Measurements from ENCODE around the gene CCDC136. TPM values are rescaled to one million over a fixed set of nuclear protein-coding genes. Genes with fewer than 3 reads are reported as not detected.

CCDC136 gene
- total RNA-seq, 2 experiments from 2014 or later, result 11.7 to 33.5 TPM

- Histone ChIP-seq H3K4me3 (ENCODE audit: low read depth, low read length, poor library complexity, severe bottlenecking) (no peak overlapping the region), H3K79me2 (ENCODE audit: insufficient read depth, low read depth, low read length) (no peaks in the 10 kb centered on the region), H3K9me3 (ENCODE audit: low read length) (no peaks in the 10 kb centered on the region), H3K27ac (ENCODE audit: low read depth, low read length, poor library complexity, severe bottlenecking) (no peak overlapping the region), H3K4me2 (ENCODE audit: low read length) (no peak overlapping the region), H3K36me3 (ENCODE audit: insufficient read depth, low read length) (no peaks in the 10 kb centered on the region), H3K4me1 (ENCODE audit: insufficient read depth, low read length, poor library complexity, severe bottlenecking) (peaks cover 14% of the 10 kb centered on the region), H2AFZ (ENCODE audit: low read length) (no peak overlapping the region), H3K9me2 (ENCODE audit: insufficient read depth, low read length) (no peaks in the 10 kb centered on the region), H4K20me1 (ENCODE audit: insufficient read depth, low read length) (no peaks in the 10 kb centered on the region)
- POLR2A ChIA-PET, result interaction anchor here (0.6 to 1.2 kb wide), 3 partner anchors 173 to 248 kb away, joined by 3 to 8 read pairs (median 3); no protein-coding TSS in a partner anchor
- intact Hi-C loops (cut with micrococcal nuclease; ENCODE audit: unreplicated experiment), result no loop called here
- no peak for DNase-seq (ENCODE audit: low spot score)
- CTCF ChIA-PET (ENCODE audit: unreplicated experiment), result no interaction called here
- TF ChIP-seq CTCF (conservative IDR thresholded peaks at IDR 0.05; ENCODE audit: low read length) (no peak), EZH2phosphoT487 (IDR thresholded peaks at IDR 0.05; ENCODE audit: borderline replicate concordance, low read depth, low read length) (no peak)
- BruUV-seq (replicated peaks), result no TSS peak
Observed at GRCh38 chr7:128833148-128833945, 41.6 kb downstream of the CCDC136 start.

- no TSS peak for BruUV-seq (replicated peaks)
- intact Hi-C loops (cut with micrococcal nuclease; ENCODE audit: unreplicated experiment), result no loop called here
- no peak overlapping the region for H2AFZ ChIP-seq (ENCODE audit: low read length)
- H3K36me3 ChIP-seq (ENCODE audit: insufficient read depth, low read length), result no peaks in the 10 kb centered on the region
- CTCF ChIA-PET (ENCODE audit: unreplicated experiment), result no interaction called here
- H3K4me3 ChIP-seq (ENCODE audit: low read depth, low read length, poor library complexity, severe bottlenecking), result no peak overlapping the region
- no peaks in the 10 kb centered on the region for H3K9me3 ChIP-seq (ENCODE audit: low read length)
- H4K20me1 ChIP-seq (ENCODE audit: insufficient read depth, low read length), result no peaks in the 10 kb centered on the region
- TF ChIP-seq CTCF (conservative IDR thresholded peaks at IDR 0.05; ENCODE audit: low read length) (no peak), EZH2phosphoT487 (IDR thresholded peaks at IDR 0.05; ENCODE audit: borderline replicate concordance, low read depth, low read length) (no peak)
- H3K9me2 ChIP-seq (ENCODE audit: insufficient read depth, low read length), result no peaks in the 10 kb centered on the region
- no peak for DNase-seq (ENCODE audit: low spot score)
- H3K79me2 ChIP-seq (ENCODE audit: insufficient read depth, low read depth, low read length), result no peaks in the 10 kb centered on the region
- POLR2A ChIA-PET, result interaction anchor here (0.9 to 1.0 kb wide), 2 partner anchors 16 to 173 kb away, joined by 3 to 5 read pairs; no protein-coding TSS in a partner anchor
- peaks cover 14% of the 10 kb centered on the region for H3K4me1 ChIP-seq (ENCODE audit: insufficient read depth, low read length, poor library complexity, severe bottlenecking)
- no peak overlapping the region for H3K4me2 ChIP-seq (ENCODE audit: low read length)
- H3K27ac ChIP-seq (ENCODE audit: low read depth, low read length, poor library complexity, severe bottlenecking), result no peak overlapping the region
Observed at GRCh38 chr7:128833946-128834325, 42.2 kb downstream of the CCDC136 start.

GRCh38 chr7:128835231-128835751, 43.5 kb downstream of the CCDC136 start:
- Histone ChIP-seq H2AFZ (ENCODE audit: low read length) (no peak overlapping the region), H3K27ac (ENCODE audit: low read depth, low read length, poor library complexity, severe bottlenecking) (no peak overlapping the region), H4K20me1 (ENCODE audit: insufficient read depth, low read length) (no peaks in the 10 kb centered on the region), H3K79me2 (ENCODE audit: insufficient read depth, low read depth, low read length) (no peaks in the 10 kb centered on the region), H3K36me3 (ENCODE audit: insufficient read depth, low read length) (no peaks in the 10 kb centered on the region), H3K9me3 (ENCODE audit: low read length) (no peaks in the 10 kb centered on the region), H3K4me1 (ENCODE audit: insufficient read depth, low read length, poor library complexity, severe bottlenecking) (peaks cover 14% of the 10 kb centered on the region), H3K4me3 (ENCODE audit: low read depth, low read length, poor library complexity, severe bottlenecking) (no peak overlapping the region), H3K9me2 (ENCODE audit: insufficient read depth, low read length) (no peaks in the 10 kb centered on the region), H3K4me2 (ENCODE audit: low read length) (no peak overlapping the region)
- DNase-seq (ENCODE audit: low spot score), result no peak
- intact Hi-C loops (cut with micrococcal nuclease; ENCODE audit: unreplicated experiment), result no loop called here
- no TSS peak for BruUV-seq (replicated peaks)
- ChIA-PET CTCF (ENCODE audit: unreplicated experiment) (no interaction called here), POLR2A (interaction anchor here (1.0 kb wide), 1 partner anchor 17 kb away, joined by 5 read pairs; no protein-coding TSS in a partner anchor)
- TF ChIP-seq EZH2phosphoT487 (IDR thresholded peaks at IDR 0.05; ENCODE audit: borderline replicate concordance, low read depth, low read length), result no peak
- no peak for TF ChIP-seq CTCF (conservative IDR thresholded peaks at IDR 0.05; ENCODE audit: low read length)

Data from OCI-LY7 (cell line).